Measurements from ENCODE around the gene SH2D1B. TPM values are rescaled to one million over a fixed set of nuclear protein-coding genes. Genes with fewer than 3 reads are reported as not detected.

SH2D1B gene
- total RNA-seq, 1 donor from 2014 or later, result 1.9 TPM

- Histone ChIP-seq H3K9me3 (no peaks in the 10 kb centered on the region), H3K4me1 (no peaks in the 10 kb centered on the region), H3K27ac (no peak overlapping the region), H3K4me3 (no peak overlapping the region), H3K36me3 (no peaks in the 10 kb centered on the region), H3K27me3 (no peaks in the 10 kb centered on the region)
- ATAC-seq, result no peak
- TF ChIP-seq CTCF (IDR thresholded peaks at IDR 0.05), result no peak
- intact Hi-C loops (cut with DNase I), result no loop called here
- no peak for DNase-seq
These were observed 15.6 kb downstream of the SH2D1B start for GRCh38 chr1:162396201-162396906.

- Histone ChIP-seq H3K27ac (no peak overlapping the region), H3K4me3 (no peak overlapping the region), H3K9me3 (no peaks in the 10 kb centered on the region), H3K36me3 (no peaks in the 10 kb centered on the region), H3K27me3 (no peaks in the 10 kb centered on the region), H3K4me1 (no peaks in the 10 kb centered on the region)
- DNase-seq (no peak), ATAC-seq (peak; percentile 91)
- peak; percentile 76 for TF ChIP-seq CTCF (IDR thresholded peaks at IDR 0.05)
- intact Hi-C loops (cut with DNase I), result no loop called here
These were observed 20.0 kb downstream of the SH2D1B start for GRCh38 chr1:162391790-162392563.

- TF ChIP-seq CTCF (IDR thresholded peaks at IDR 0.05), result no peak
- Histone ChIP-seq H3K27me3 (no peaks in the 10 kb centered on the region), H3K9me3 (no peaks in the 10 kb centered on the region), H3K4me3 (no peak overlapping the region), H3K36me3 (no peaks in the 10 kb centered on the region), H3K27ac (no peak overlapping the region), H3K4me1 (no peaks in the 10 kb centered on the region)
- ATAC-seq (no peak), DNase-seq (no peak)
- intact Hi-C loops (cut with DNase I), result no loop called here
These were observed 21.3 kb downstream of the SH2D1B start for GRCh38 chr1:162390396-162391185.

- no peaks in the 10 kb centered on the region for H3K36me3 ChIP-seq
- H3K9me3 ChIP-seq, result no peaks in the 10 kb centered on the region
- no peak for DNase-seq
- no peak overlapping the region for H3K27ac ChIP-seq
- H3K4me3 ChIP-seq, result no peak overlapping the region
- H3K27me3 ChIP-seq, result no peaks in the 10 kb centered on the region
- ATAC-seq, result no peak
- intact Hi-C loops (cut with DNase I), result loop anchor here (10.0 kb wide), 1 partner anchor 335 kb away; no protein-coding TSS in a partner anchor
- no peak for TF ChIP-seq CTCF (IDR thresholded peaks at IDR 0.05)
- H3K4me1 ChIP-seq, result no peaks in the 10 kb centered on the region
These were observed 22.0 kb downstream of the SH2D1B start for GRCh38 chr1:162389971-162390370.

- Histone ChIP-seq H3K4me1 (no peaks in the 10 kb centered on the region), H3K27me3 (no peaks in the 10 kb centered on the region), H3K36me3 (no peaks in the 10 kb centered on the region), H3K9me3 (no peaks in the 10 kb centered on the region), H3K27ac (no peak overlapping the region), H3K4me3 (no peak overlapping the region)
- intact Hi-C loops (cut with DNase I), result loop anchor here (10.0 kb wide), 1 partner anchor 334 kb away; no protein-coding TSS in a partner anchor
- no peak for ATAC-seq
- no peak for DNase-seq
- no peak for TF ChIP-seq CTCF (IDR thresholded peaks at IDR 0.05)
These were observed 22.7 kb downstream of the SH2D1B start for GRCh38 chr1:162389021-162389818.

Data from upper lobe of right lung (tissue), 1 donor.